Hepatocyte (in vitro differentiated cells): ENCODE measurements around the gene ELAVL3.

ENCODE experiments used
- CTCF ChIP-seq: fragments of 200-600 bp; sonication (generic); IDR thresholded peaks from 2 replicates; pipeline ENCODE4 v1.5.1; 2016; ENCODE audit warnings: antibody characterized with exemption, mild to moderate bottlenecking; ENCODE audit not compliant: poor library complexity
- EZH2 ChIP-seq: fragments of 200-600 bp; sonication (generic); IDR thresholded peaks from 2 replicates; pipeline ENCODE4 v1.6.1; 2016; ENCODE audit warnings: antibody characterized with exemption, mild to moderate bottlenecking, borderline replicate concordance

- no peak for TF ChIP-seq CTCF
- no peak for TF ChIP-seq EZH2
Observed at GRCh38 chr19:11457115-11457514, 23.7 kb downstream of the ELAVL3 start.
